ENCODE data around the gene EEF1A1. TPM values are rescaled to one million over a fixed set of nuclear protein-coding genes. Genes with fewer than 3 reads are reported as not detected.
"Not testable (repeated sequence)": the region's sequence is repeated elsewhere in the genome, so short reads cannot be mapped to it uniquely, and the experiment has no call there.

Gene EEF1A1
- total RNA-seq, 1 donor from 2014 or later = 12,032 TPM

DNA sequence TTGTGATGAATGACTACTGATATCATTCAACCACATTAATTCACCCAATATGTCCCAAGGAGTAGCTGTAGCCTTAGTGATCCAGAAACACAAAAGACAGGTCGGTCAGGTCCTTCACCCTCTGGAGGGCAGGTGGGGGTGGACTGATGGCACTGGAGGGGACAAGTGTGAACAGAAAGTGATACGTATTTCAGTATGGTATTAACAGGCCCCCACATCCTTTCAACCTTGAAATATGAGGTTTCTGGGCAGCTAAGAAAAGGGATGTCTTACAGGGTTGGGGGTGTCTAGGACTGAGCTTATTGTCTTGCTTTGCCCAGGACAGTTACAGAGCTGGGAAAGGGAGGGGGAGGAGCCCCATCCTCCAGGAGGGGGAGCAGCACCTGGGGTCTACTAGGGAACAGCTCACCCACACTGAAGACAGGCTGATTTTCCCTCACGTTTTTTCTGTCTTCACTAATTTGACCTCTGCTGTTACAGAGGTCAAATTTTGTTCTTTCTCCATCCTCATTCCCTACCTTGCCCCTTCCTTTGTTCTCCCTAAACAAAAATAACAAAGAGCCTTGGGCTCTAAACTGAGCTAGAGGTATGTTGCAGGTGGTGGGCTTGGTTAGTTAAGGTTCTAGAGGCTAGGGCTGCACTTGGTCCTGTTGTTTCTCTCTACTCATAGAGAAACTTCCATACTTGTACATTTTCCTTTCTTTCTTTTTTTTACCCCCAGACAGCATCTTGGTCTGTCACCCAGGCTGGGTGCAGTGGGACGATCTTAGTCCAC lies 38.0 kb upstream of the EEF1A1 start:
- Mint-ChIP-seq H3K4me1 (ENCODE audit: low read depth) (peaks cover 14% of the 10 kb centered on the region), H3K27me3 (no peaks in the 10 kb centered on the region), H3K36me3 (ENCODE audit: insufficient read depth) (no peaks in the 10 kb centered on the region), H3K27ac (peak overlapping the region; percentile 33), H3K9me3 (ENCODE audit: low read depth) (no peaks in the 10 kb centered on the region), H3K4me3 (ENCODE audit: low read depth) (no peak overlapping the region)
- no peak for DNase-seq (ENCODE audit: low spot score, unreplicated experiment)
- TF ChIP-seq, protein P1, sequence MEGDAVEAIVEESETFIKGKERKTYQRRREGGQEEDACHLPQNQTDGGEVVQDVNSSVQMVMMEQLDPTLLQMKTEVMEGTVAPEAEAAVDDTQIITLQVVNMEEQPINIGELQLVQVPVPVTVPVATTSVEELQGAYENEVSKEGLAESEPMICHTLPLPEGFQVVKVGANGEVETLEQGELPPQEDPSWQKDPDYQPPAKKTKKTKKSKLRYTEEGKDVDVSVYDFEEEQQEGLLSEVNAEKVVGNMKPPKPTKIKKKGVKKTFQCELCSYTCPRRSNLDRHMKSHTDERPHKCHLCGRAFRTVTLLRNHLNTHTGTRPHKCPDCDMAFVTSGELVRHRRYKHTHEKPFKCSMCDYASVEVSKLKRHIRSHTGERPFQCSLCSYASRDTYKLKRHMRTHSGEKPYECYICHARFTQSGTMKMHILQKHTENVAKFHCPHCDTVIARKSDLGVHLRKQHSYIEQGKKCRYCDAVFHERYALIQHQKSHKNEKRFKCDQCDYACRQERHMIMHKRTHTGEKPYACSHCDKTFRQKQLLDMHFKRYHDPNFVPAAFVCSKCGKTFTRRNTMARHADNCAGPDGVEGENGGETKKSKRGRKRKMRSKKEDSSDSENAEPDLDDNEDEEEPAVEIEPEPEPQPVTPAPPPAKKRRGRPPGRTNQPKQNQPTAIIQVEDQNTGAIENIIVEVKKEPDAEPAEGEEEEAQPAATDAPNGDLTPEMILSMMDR (IDR thresholded peaks at IDR 0.05; ENCODE audit: unreplicated experiment) = no peak

DNA sequence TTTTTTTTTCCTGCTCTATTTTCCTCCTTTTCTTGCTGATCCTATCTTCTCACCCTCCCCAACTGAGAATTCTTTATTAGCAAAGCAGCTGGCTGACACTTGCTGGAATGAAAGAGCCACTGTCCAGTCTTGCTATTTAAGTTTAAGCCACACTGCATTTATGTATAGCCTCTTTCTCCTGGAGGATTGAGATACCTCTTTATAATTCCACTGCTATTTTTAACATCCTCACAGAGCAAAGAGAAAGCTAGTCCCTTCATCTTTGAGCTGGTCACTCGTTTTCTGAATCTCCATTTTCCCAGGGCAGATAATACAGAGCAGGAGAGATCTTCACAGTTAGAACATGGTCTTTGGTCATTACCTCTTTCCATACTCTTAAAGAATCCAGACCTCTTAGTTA lies 36.0 kb upstream of the EEF1A1 start:
- H3K9me3 Mint-ChIP-seq (ENCODE audit: low read depth) = no peaks in the 10 kb centered on the region
- H3K27me3 Mint-ChIP-seq = no peaks in the 10 kb centered on the region
- TF ChIP-seq, protein P1 (IDR thresholded peaks at IDR 0.05; ENCODE audit: unreplicated experiment) = no peak
- H3K4me3 Mint-ChIP-seq (ENCODE audit: low read depth) = no peak overlapping the region
- H3K27ac Mint-ChIP-seq = no peak overlapping the region
- DNase-seq (ENCODE audit: low spot score, unreplicated experiment) = no peak
- peaks cover 14% of the 10 kb centered on the region for H3K4me1 Mint-ChIP-seq (ENCODE audit: low read depth)
- no peaks in the 10 kb centered on the region for H3K36me3 Mint-ChIP-seq (ENCODE audit: insufficient read depth)

DNA sequence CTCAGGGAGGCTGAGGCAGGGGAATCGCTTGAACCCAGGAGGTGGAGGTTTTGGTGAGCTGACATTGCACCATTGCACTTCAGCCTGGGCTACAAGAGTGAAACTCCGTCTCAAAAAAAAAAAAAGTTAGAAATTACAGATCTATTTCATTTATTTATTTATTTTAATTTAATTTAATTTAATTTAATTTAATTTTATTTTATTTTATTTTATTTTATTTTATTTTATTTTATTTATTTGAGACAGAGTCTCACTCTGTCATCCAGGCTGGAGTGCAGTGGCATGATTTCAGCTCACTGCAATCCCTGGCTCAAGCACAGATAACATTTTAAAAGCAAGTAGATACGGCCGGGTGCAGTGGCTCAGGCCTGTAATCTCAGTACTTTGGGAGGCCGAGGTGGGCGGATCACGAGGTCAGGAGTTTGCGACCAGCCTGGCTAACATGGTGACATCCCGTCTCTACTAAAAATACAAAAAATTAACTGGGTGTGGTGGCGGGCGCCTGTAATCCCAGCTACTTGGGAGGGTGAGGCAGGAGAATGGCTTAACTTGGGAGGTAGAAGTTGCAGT lies 34.6 kb upstream of the EEF1A1 start:
- H3K36me3 Mint-ChIP-seq (ENCODE audit: insufficient read depth); H3K4me3 Mint-ChIP-seq (ENCODE audit: low read depth); H3K27ac Mint-ChIP-seq; DNase-seq (ENCODE audit: low spot score, unreplicated experiment); H3K4me1 Mint-ChIP-seq (ENCODE audit: low read depth); H3K9me3 Mint-ChIP-seq (ENCODE audit: low read depth); H3K27me3 Mint-ChIP-seq: not testable (repeated sequence)

DNA sequence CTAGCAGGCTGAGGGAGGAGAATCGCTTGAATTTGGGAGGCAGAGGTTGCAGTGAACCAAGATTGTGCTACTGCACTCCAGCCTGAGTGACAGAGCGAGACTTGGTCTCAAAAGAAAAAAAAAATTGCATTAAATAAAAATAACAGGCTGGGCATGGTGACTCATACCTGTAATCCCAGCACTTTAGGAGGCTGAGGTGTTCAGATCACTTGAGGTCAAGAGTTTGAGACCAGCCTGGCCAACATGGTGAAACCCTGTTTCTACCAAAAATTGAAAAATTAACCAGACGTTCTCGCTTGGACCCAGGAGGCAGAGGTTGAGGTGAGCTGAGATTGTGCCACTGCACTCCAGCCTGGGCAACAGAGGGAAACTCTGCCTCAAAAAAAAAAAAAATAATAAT lies 30.3 kb upstream of the EEF1A1 start:
- H3K27ac Mint-ChIP-seq; H3K4me1 Mint-ChIP-seq (ENCODE audit: low read depth); DNase-seq (ENCODE audit: low spot score, unreplicated experiment); H3K36me3 Mint-ChIP-seq (ENCODE audit: insufficient read depth); H3K27me3 Mint-ChIP-seq; H3K4me3 Mint-ChIP-seq (ENCODE audit: low read depth); H3K9me3 Mint-ChIP-seq (ENCODE audit: low read depth): not testable (repeated sequence)

DNA sequence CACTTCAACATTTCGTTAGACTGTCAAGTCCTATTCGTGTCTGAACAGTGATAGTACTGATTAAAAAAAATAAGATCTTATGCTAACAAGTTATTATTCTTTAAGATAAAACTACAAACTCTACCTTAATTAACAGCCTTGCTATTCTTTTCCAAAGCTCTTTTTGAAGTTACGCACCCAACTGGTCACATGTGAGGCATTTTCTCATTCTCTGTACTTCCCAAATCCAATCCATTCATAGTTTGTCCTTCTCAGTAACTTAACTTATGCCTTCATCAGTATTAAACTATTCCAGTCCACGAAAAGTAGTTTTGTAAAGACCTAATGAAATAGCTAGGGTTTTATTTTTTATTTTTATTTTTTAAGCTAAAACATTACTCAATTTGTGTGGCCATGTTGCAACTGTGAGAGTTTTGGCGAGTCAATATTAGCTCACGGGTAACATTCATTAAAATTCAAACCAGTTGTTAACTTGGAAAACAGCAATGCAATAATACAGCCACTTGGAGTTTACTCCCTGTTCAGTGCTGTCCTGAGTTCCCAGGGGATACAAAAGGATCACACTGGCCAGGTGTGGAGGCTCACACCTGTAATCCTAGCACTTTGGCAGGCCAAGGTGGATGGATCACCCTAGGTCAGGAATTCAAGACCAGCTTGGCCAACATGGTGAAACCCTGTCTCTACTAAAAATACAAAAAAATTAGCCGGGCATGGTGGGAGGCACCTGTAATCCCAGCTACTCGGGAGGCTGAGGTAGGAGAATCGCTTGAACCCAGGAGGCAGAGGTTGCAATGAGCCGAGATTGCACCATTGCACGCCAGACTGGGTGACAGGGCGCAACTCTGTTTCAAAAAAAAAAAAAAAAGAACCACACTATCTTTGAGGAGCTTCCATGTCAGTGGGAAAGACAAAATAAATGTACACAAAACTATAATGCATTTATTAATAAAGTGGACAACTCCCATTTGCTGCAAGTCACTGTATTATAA lies 27.9 kb upstream of the EEF1A1 start:
- Mint-ChIP-seq H3K27me3 (no peaks in the 10 kb centered on the region), H3K27ac (no peak overlapping the region), H3K36me3 (ENCODE audit: insufficient read depth) (no peaks in the 10 kb centered on the region), H3K9me3 (ENCODE audit: low read depth) (no peaks in the 10 kb centered on the region), H3K4me1 (ENCODE audit: low read depth) (no peaks in the 10 kb centered on the region), H3K4me3 (ENCODE audit: low read depth) (no peak overlapping the region)
- no peak for DNase-seq (ENCODE audit: low spot score, unreplicated experiment)
- TF ChIP-seq, protein P1 (IDR thresholded peaks at IDR 0.05; ENCODE audit: unreplicated experiment) = no peak

DNA sequence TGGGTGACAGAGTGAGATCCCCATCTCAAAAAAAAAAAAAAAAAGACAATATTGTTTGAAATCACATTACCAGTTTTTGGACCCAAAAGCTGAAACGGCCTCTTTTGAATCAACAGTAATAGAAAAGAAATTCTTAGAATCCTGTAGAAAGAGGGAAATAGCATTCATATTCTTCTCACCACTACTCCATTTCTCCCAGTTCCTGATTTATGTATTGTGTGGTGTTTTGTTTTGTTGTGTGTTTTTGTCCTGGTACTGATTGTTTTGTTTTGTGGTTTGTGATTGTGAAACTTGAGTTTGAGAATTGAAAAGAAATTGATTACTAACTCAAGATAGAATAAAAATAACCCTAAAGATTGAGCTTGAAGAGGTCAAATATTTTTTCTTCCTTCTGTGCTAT lies 26.2 kb upstream of the EEF1A1 start:
- no peak overlapping the region for H3K27ac Mint-ChIP-seq
- H3K4me3 Mint-ChIP-seq (ENCODE audit: low read depth) = no peak overlapping the region
- TF ChIP-seq, protein P1 (IDR thresholded peaks at IDR 0.05; ENCODE audit: unreplicated experiment) = no peak
- no peaks in the 10 kb centered on the region for H3K9me3 Mint-ChIP-seq (ENCODE audit: low read depth)
- DNase-seq (ENCODE audit: low spot score, unreplicated experiment) = no peak
- H3K4me1 Mint-ChIP-seq (ENCODE audit: low read depth) = no peaks in the 10 kb centered on the region
- no peaks in the 10 kb centered on the region for H3K36me3 Mint-ChIP-seq (ENCODE audit: insufficient read depth)
- H3K27me3 Mint-ChIP-seq = no peaks in the 10 kb centered on the region

Data from progenitor cell of endocrine pancreas (in vitro differentiated cells).